Hepatocyte (in vitro differentiated cells): Measurements from ENCODE around the gene COPS9.

Experiments
- EZH2 ChIP-seq: fragments of 200-600 bp; sonication (generic); IDR thresholded peaks from 2 replicates; pipeline ENCODE4 v1.6.1; 2016; ENCODE audit warnings: antibody characterized with exemption, mild to moderate bottlenecking, borderline replicate concordance
- TF ChIP-seq, protein P1 (sequence below): fragments of 200-600 bp; sonication (generic); IDR thresholded peaks from 2 replicates; pipeline ENCODE4 v1.5.1; 2016; ENCODE audit warnings: antibody characterized with exemption, mild to moderate bottlenecking; ENCODE audit not compliant: poor library complexity

DNA sequence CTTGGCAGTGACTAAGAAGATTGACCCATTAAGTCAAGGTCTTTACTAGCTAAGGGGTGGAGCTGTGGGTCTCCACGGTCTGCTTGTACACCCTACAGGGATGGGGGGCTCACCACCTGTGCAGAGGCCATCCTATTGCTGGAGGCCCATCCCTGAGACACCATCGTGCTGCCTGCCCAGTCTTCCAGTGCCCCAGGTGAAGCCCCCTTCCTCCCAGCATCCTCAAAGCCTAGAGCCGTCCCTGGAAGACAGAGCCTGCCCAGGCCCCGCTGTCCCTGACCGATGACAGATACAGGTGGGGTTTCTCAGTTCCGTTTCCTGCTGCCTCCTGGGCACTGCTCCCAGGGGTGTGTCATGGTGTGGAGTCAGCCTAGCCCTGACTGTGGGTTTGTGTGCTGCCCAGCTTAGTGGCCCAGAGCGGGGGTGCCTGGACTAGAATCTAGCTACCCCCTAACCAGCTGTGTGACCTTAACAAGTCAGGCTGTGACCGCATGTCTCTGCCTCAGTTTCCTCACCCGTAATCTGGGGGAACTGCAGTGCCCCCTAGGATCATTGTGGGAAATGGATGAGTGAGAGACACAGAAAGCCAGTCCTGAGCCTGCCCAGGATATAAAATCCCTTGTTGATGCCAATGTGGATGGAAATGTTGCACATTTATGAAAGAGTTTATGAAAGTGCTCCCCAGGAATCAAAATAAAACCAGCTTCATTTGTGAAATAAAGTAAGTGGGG, 2.3 kb upstream of the COPS9 start:
- TF ChIP-seq, protein P1, sequence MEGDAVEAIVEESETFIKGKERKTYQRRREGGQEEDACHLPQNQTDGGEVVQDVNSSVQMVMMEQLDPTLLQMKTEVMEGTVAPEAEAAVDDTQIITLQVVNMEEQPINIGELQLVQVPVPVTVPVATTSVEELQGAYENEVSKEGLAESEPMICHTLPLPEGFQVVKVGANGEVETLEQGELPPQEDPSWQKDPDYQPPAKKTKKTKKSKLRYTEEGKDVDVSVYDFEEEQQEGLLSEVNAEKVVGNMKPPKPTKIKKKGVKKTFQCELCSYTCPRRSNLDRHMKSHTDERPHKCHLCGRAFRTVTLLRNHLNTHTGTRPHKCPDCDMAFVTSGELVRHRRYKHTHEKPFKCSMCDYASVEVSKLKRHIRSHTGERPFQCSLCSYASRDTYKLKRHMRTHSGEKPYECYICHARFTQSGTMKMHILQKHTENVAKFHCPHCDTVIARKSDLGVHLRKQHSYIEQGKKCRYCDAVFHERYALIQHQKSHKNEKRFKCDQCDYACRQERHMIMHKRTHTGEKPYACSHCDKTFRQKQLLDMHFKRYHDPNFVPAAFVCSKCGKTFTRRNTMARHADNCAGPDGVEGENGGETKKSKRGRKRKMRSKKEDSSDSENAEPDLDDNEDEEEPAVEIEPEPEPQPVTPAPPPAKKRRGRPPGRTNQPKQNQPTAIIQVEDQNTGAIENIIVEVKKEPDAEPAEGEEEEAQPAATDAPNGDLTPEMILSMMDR: no peak
- no peak for TF ChIP-seq EZH2
